22Rv1 (cell line): ENCODE results near the gene SLC22A9.

ENCODE experiments used
- ZFX ChIP-seq: fragments of 450-650 bp; IDR thresholded peaks from 2 replicates; pipeline ENCODE4 v1.6.1; 2017; ENCODE audit warnings: antibody characterized with exemption, borderline replicate concordance
- TF ChIP-seq, protein P1 (sequence below): fragments of 450-650 bp; IDR thresholded peaks from 2 replicates; pipeline ENCODE4 v1.5.1; 2017; ENCODE audit warnings: mild to moderate bottlenecking

DNA sequence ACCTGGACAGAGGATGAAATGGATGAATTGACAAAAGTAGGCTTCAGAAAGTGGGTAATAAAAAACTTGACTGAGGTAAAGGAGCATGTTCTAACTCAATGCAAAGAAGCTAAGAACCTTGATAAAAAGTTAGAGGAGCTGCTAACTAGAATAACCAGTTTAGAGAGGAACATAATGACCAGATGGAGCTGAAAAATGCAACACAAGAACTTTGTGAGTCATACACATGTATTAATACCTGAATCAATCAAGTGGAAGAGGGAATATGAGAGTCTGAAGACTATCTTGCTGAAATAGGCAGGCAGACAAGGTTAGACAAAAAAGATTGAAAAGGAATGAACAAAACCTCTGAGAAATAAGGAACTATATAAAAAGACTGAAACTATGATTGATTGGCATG, 47.9 kb upstream of the SLC22A9 start:
- TF ChIP-seq, protein P1, sequence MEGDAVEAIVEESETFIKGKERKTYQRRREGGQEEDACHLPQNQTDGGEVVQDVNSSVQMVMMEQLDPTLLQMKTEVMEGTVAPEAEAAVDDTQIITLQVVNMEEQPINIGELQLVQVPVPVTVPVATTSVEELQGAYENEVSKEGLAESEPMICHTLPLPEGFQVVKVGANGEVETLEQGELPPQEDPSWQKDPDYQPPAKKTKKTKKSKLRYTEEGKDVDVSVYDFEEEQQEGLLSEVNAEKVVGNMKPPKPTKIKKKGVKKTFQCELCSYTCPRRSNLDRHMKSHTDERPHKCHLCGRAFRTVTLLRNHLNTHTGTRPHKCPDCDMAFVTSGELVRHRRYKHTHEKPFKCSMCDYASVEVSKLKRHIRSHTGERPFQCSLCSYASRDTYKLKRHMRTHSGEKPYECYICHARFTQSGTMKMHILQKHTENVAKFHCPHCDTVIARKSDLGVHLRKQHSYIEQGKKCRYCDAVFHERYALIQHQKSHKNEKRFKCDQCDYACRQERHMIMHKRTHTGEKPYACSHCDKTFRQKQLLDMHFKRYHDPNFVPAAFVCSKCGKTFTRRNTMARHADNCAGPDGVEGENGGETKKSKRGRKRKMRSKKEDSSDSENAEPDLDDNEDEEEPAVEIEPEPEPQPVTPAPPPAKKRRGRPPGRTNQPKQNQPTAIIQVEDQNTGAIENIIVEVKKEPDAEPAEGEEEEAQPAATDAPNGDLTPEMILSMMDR: no peak
- no peak for TF ChIP-seq ZFX
